HG03520 (cell line): Measurements from ENCODE around the gene PPDPF.

Experiments
- ATAC-seq: cut with Tn5 transposase; IDR thresholded peaks from one replicate; pipeline ENCODE4 v1.9.1; 2021; ENCODE audit warnings: mild to moderate bottlenecking, moderate library complexity; ENCODE audit not compliant: unreplicated experiment

Gene PPDPF

DNA sequence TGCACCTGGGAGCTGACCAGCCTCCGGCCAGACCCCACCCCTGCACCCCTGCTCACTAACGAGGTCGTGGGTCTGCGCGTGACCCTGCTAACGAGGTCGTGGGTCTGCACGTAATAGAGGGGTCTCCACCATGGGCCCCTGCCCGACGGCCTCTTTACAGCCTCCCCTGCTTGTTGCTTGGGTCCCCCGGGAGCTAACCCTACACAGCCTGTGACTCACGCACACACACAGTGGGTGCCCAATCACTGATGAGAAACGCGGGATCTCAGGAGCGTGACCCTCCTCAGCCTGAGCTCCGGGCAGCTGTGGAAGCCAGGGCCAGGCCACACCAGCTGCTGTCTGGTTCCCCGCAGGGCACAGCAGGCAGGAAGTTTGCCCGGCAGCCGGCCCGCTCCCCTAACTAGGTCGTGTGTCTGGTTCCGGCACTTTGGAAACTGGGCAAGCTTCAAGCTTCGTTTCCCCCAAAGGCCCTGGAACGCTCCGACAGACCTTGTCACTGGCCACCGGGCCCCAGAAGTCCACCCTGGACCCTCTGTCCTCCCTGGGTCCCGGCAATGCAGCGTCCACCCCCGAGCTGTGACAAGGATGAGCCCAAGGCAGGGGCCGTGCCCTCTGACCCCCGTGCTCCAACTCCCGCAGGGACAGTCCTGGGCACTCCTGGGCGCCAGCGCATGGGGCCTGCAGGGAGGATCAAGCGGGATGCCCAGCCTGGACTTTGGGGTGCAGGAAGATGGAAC, 15.8 kb downstream of the PPDPF start:
- no peak for ATAC-seq

DNA sequence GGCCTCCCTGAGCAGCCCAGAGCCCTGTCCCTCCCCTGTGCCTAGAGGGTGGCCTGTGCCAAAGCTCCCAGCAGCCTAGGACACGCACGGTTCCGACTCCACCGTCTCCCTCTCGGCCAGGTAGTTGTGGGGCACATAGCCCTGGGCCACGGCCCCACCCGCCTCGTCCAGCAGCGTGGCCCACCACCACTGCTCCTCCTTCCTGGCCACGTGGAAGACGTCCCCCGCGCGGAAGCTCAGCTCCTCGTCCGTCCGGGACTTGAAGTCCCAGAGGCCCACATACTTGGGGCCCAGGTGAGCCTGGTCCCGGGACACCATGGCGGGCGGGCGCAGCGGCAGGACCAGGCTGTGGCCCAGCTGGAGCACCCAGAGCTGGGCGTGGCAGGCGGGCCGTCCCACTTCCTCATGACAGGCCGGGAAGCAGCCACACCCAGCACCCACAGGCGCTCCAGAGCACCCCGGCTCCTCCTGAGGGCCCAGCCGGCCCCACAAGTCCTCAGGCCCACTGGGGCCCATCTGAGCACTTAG, 16.5 kb downstream of the PPDPF start, which contains the start of gene PTK6:
TSS of gene PTK6 (minus strand) at position 380 of the 528 bp plus-strand sequence. CDS start at position 318, 62 bp downstream.
- ATAC-seq: peak; percentile 10

GRCh38 chr20:63537525-63538203, 17.1 kb downstream of the PPDPF start:
- ATAC-seq: peak; percentile 82

GRCh38 chr20:63538204-63539091, 17.9 kb downstream of the PPDPF start:
- ATAC-seq: no peak

DNA sequence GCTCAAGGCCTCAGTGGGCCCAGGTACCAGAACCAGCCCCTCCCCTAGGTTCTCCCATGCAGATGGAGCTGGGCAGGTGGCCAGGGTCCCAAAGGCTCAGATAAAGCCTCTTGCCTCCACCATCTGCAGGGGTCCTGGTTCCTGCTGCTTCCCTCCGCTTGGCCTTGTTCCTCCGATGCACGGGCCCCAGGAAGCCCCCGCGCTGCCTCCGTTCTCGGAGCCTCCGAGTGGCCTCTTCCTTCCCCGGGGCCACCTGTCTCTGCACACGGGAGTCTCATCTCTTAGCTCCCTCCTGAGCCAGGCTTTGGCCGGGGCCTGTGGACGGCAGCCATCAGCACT, 18.5 kb downstream of the PPDPF start:
- ATAC-seq: no peak

- no peak for ATAC-seq
These were observed 19.1 kb downstream of the PPDPF start for GRCh38 chr20:63539441-63540370.

GRCh38 chr20:63540417-63541186, 20.0 kb downstream of the PPDPF start:
- ATAC-seq: no peak

DNA sequence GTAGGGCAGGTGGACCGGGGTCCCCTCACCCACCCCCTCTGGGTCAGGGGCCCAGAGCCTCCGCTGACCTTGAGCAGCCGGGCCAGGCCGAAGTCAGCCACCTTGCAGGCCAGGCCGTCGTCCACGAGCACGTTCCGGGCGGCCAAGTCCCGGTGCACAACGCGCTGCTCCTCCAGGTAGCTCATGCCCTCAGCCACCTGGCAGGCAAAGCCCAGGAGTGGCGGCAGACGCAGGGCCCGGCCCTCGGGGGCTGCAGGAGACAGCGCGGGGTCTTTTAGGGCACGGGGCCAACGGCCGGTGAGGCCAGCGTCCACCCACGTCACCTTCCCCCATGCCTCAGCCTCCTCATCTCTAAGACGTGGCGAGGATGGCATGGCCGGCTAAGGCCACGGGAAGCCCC, 20.8 kb downstream of the PPDPF start:
- ATAC-seq: no peak

DNA sequence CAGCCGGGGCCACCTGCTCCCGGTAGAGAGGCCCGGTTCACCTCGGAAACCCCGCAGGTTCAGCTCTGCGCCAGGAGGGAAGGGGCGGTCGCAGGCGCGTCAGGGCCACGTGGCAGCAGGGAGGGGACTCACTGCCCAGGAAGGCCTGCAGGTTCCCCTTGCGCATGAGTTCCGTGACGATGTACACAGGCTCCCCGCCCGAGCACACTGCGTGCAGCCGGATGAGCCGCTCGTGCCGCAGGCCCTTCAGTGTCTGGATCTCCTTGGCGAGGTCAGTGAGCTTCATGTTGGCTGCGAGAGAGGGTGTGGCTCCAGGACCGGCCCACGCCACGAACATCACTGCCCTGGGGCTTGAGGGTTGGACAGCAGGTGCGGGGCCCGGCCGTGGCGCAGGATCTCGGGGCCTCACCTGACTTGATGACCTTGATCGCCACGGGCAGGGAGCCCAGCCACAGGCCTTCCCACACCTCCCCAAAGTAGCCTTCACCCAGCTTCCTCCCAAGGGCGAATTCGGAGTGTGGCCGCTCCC, 21.5 kb downstream of the PPDPF start:
- no peak for ATAC-seq

DNA sequence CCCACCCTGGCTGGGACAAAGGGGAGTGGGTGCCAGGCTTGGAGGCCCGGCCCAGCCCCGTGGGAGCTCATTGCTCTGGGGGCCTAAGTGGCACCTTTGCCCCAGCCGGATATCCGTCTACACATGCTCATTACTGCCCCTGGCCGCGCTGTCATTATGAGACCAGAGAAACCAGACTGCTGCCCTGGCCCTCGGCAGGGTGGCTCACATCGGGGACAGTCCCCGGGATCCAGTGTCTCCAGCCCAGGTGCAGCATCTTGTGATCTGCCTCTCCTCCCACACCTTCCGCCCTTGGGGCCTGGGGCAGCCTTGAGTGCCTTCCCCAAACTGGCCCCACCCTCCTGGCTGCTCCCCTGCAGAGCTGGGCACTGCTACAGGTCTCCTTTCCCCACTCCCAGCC, 22.1 kb downstream of the PPDPF start:
- no peak for ATAC-seq

DNA sequence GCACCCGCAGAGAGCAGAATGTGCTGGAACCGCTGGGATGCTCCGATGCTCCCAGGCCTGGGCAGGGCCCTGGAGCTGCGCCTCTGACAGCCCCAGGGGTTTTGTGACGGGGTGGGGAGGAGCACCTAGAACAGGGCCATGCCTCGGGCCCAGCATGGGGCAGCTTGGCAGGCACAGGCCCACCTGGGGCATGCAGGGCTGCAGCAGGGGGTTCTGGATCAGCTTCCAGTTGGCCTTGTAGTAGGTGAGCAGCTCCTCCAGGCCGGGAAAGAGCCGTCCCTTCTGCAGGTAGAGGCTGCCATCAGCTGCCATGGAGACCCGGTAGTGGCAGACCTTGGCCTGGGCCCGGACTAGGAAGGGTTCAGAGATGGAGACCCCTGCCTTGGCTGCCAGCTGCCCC, 22.6 kb downstream of the PPDPF start:
- no peak for ATAC-seq

DNA sequence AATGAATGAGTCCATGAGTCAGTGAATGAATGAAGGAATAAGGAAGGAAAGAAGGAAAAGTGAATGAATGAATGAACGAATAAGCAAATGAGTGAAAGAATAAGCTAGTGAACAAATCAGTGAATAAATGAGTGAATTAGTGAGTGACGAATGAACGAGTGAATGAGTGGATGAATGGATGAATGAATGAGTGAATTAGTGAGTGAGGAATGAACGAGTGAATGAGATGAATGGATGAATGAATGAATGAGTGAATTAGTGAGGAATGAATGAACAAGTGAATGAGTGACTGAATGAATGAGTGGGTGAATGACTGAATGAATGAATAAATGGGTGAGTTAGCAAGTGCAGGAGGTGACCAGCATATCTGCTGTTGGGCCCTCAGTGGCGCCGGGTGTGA, 23.2 kb downstream of the PPDPF start:
- no peak for ATAC-seq

- no peak for ATAC-seq
These were observed 23.8 kb downstream of the PPDPF start for GRCh38 chr20:63544241-63544957.

- no peak for ATAC-seq
These were observed 24.5 kb downstream of the PPDPF start for GRCh38 chr20:63544958-63545516.

DNA sequence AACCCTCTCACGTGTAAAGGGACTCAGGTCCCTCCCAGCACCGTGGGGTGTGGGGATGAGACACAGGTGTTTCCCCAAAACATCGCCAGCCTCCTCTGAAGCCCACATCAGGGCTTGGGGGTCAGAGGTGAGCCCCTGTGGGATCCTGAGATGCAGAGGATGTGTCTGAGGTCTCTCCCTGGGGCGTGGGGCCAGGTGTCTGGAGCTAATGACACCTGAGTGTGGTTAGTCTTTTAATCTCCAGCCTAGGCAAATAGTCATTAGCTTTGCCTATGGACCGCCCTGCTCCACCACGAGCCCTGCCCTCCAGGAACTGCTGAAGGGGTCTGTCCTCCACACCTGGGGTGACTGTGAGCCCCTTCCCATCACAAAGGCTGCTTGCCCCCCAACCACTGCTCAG, 25.2 kb downstream of the PPDPF start:
- ATAC-seq: no peak

GRCh38 chr20:63546256-63546955, 25.8 kb downstream of the PPDPF start:
- no peak for ATAC-seq

DNA sequence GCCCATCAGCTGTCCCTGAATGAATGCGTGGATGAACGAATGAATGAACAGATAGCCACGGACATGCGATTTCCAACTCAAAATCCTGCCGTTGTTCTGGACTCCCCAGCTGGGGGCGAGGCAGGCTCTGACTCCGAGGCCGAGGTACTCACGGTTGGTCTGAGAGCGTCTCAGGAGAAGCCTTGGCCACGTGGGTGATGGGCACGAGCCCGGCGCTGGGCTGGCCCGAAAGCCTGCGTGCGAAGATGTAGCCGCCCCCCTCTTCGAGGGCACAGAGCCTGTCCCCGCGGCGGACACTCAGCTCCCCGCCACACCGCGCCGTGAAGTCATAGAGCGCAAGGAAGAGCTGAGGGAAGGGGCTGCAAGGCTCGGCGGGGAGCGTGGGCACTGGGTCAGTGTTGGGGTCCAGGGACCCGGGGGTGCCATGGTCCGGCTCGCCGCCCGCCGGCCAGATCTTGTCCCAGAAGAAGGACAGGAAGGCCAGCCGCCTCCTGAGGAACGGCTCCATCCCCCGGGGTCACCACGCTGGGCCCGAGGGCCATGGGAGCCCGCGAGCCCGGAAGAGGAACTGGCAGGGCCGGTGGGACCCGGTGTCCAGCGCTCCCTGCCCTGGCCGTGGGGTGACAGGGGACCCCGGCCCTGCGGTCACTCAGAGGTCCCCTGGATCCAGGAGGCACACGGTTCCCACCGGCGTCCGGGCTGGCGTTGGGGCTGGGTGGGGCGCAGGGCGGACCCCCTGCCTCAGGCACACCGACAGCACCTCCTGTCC, 26.6 kb downstream of the PPDPF start:
- ATAC-seq: no peak
